HG03354 (cell line): ENCODE measurements around the gene PLD1.
"Not testable (repeated sequence)": the region's sequence is repeated elsewhere in the genome, so short reads cannot be mapped to it uniquely, and the experiment has no call there.

Experiments
- ATAC-seq: cut with Tn5 transposase; IDR thresholded peaks from one replicate; pipeline ENCODE4 v1.9.1; 2021; ENCODE audit warnings: mild to moderate bottlenecking; ENCODE audit not compliant: unreplicated experiment, poor library complexity, severe bottlenecking

Gene PLD1

GRCh38 chr3:171729452-171730334 is 80.6 kb downstream of the PLD1 start:
- ATAC-seq = no peak

- no peak for ATAC-seq
These were observed 83.0 kb downstream of the PLD1 start for GRCh38 chr3:171727288-171727687.

- no peak for ATAC-seq
These were observed 91.6 kb downstream of the PLD1 start for GRCh38 chr3:171718493-171719185.

- no peak for ATAC-seq
These were observed 95.1 kb downstream of the PLD1 start for GRCh38 chr3:171715155-171715554.

GRCh38 chr3:171712171-171712938 is 97.9 kb downstream of the PLD1 start:
- no peak for ATAC-seq

- ATAC-seq = no peak
These were observed 98.7 kb downstream of the PLD1 start for GRCh38 chr3:171711461-171712170.

- no peak for ATAC-seq
These were observed 99.9 kb downstream of the PLD1 start for GRCh38 chr3:171710359-171710758.

GRCh38 chr3:171704814-171705213 is 105.5 kb downstream of the PLD1 start:
- ATAC-seq = no peak

GRCh38 chr3:171704002-171704401 is 106.3 kb downstream of the PLD1 start:
- peak; percentile 50 for ATAC-seq

- ATAC-seq = no peak
These were observed 107.1 kb downstream of the PLD1 start for GRCh38 chr3:171703144-171703543.

GRCh38 chr3:171700653-171701052 is 109.6 kb downstream of the PLD1 start:
- ATAC-seq = no peak

- ATAC-seq = no peak
These were observed 110.1 kb downstream of the PLD1 start for GRCh38 chr3:171700157-171700556.

- ATAC-seq = no peak
These were observed 110.7 kb downstream of the PLD1 start for GRCh38 chr3:171699601-171700000.

GRCh38 chr3:171696805-171697204 is 113.5 kb downstream of the PLD1 start:
- ATAC-seq = no peak

GRCh38 chr3:171695426-171695825 is 114.9 kb downstream of the PLD1 start:
- ATAC-seq = no peak

GRCh38 chr3:171694888-171695287 is 115.4 kb downstream of the PLD1 start:
- ATAC-seq = no peak

GRCh38 chr3:171692551-171692950 is 117.7 kb downstream of the PLD1 start:
- not testable (repeated sequence) for ATAC-seq

GRCh38 chr3:171691485-171691884 is 118.8 kb downstream of the PLD1 start:
- no peak for ATAC-seq

- no peak for ATAC-seq
These were observed 120.0 kb downstream of the PLD1 start for GRCh38 chr3:171690281-171690680.

GRCh38 chr3:171688593-171688992 is 121.7 kb downstream of the PLD1 start:
- ATAC-seq = no peak
